ENCODE results near the gene NACC2. TPM values are rescaled to one million over a fixed set of nuclear protein-coding genes. Genes with fewer than 3 reads are reported as not detected.

The NACC2 gene
- total and polyA plus RNA-seq, 9 of the 15 experiments (the other 6 are each of a cell fraction or from before 2014, with no cell fraction given): 0.70 to 25.1 (median 5.6) TPM

GRCh38 chr9:136014147-136014923, 80.8 kb downstream of the NACC2 start (continued):
- no peak for TF ChIP-seq ZNF511 (CRISPR knock-in tag; IDR thresholded peaks at IDR 0.05)

GRCh38 chr9:136013524-136014034, 81.5 kb downstream of the NACC2 start:
- Histone ChIP-seq H3K36me3 (ENCODE audit: control insufficient read depth, insufficient read depth, low read length) (peaks cover 56% of the 10 kb centered on the region; the same call in 1 of the 3 replicates), H3K4me3 (no peak overlapping the region), H3K27me3 (ENCODE audit: control insufficient read depth in 2 of 2, insufficient read depth in 2 of 2, low read length in 2 of 2) (no peaks in the 10 kb centered on the region), H2AFZ (ENCODE audit: low read depth, low read length) (no peak overlapping the region), H3K9me1 (ENCODE audit: control insufficient read depth, insufficient read depth, low read length) (peaks cover 8% of the 10 kb centered on the region), H3K9me3 (replicated peaks; ENCODE audit: control insufficient read depth, insufficient read depth, low read depth, low read length) (no peaks in the 10 kb centered on the region), H3K79me2 (ENCODE audit: control insufficient read depth, insufficient read depth, low read length) (peaks cover 10% of the 10 kb centered on the region; the same call in 2 of the 3 replicates), H4K20me1 (replicated peaks; ENCODE audit: control insufficient read depth, insufficient read depth, low read length) (no peaks in the 10 kb centered on the region), H3K4me1 (replicated peaks in 1 of 2; ENCODE audit: control insufficient read depth in 2 of 2, insufficient read depth in 2 of 2, low read length in 2 of 2) (peaks cover 0 to 67% of the 10 kb centered on the region in 2 experiments; a peak in 2 of 5 replicates), H3K27ac (ENCODE audit: extremely low read depth, low read depth, low read length) (no peak overlapping the region), H3K9ac (ENCODE audit: insufficient read depth in 1 of 2, low read depth in 2 of 2, low read length in 2 of 2) (peak overlapping the region in 1 of 2 experiments; percentile 45; a peak in 1 of 4 replicates), H3K4me2 (ENCODE audit: insufficient read depth, low read length) (no peak overlapping the region)
- POLR2A ChIA-PET: no interaction called here
- FAIRE-seq (no peak), ATAC-seq (no peak), DNase-seq (ENCODE audit: extremely low read depth in 1 of 4, low spot score in 3 of 4) (no peak)
- CTCF ChIA-PET (ENCODE audit: low intra/inter-chr PET ratio): no interaction called here
- intact Hi-C loops (cut with micrococcal nuclease) (no loop called here), in situ Hi-C loops (cut with MboI) (no loop called here)
- 94% methylated on average over 16 of the region's 21 CpGs for WGBS (ENCODE audit: insufficient coverage, low coverage, missing lambda C conversion rate)
- no TSS peak for BruUV-seq (replicated peaks)
- no peak for TF ChIP-seq ZBED1 (IDR thresholded peaks at IDR 0.05)
- no peak for TF ChIP-seq GATAD2A (IDR thresholded peaks at IDR 0.05)
- no peak for TF ChIP-seq E2F1 (CRISPR knock-in tag; IDR thresholded peaks at IDR 0.05)
- TF ChIP-seq RBM17 (IDR thresholded peaks at IDR 0.05; ENCODE audit: borderline replicate concordance, low read depth, low read length): no peak
- no peak for TF ChIP-seq NR2C1 (IDR thresholded peaks at IDR 0.05)
- TF ChIP-seq NR2C1 (tag; IDR thresholded peaks at IDR 0.05): no peak
- no peak for TF ChIP-seq GABPA (tag; conservative IDR thresholded peaks at IDR 0.05; ENCODE audit: low read depth)
- no peak for TF ChIP-seq ZNF239 (CRISPR knock-in tag; IDR thresholded peaks at IDR 0.05)
- TF ChIP-seq PURB (CRISPR knock-in tag; IDR thresholded peaks at IDR 0.05; ENCODE audit: low read depth): no peak
- no peak for TF ChIP-seq BCLAF1 (IDR thresholded peaks at IDR 0.05; ENCODE audit: borderline replicate concordance in 1 of 2, control insufficient read depth in 1 of 2, low read depth in 2 of 2, low read length in 1 of 2)

Measured in K562 (cell line).